ENCODE results near the gene PRELID2.

PRELID2 gene

GRCh38 chr5:145780982-145781381, 54.2 kb downstream of the PRELID2 start:
- no peak for TF ChIP-seq CTCF (IDR thresholded peaks at IDR 0.05)
- H3K9me3 ChIP-seq: no peaks in the 10 kb centered on the region
- H3K4me3 ChIP-seq (ENCODE audit: low read depth in 1 of 2, low read length in 1 of 2): no peak overlapping the region
- H3K27ac ChIP-seq: no peak overlapping the region
- H3K4me1 ChIP-seq (ENCODE audit: control insufficient read depth in 1 of 2, insufficient read depth in 1 of 2, low read depth in 1 of 2, low read length in 1 of 2): no peaks in the 10 kb centered on the region
- H3K36me3 ChIP-seq: no peaks in the 10 kb centered on the region
- H3K27me3 ChIP-seq: no peaks in the 10 kb centered on the region

- Histone ChIP-seq H3K4me3 (ENCODE audit: low read depth in 1 of 2, low read length in 1 of 2) (no peak overlapping the region), H3K27ac (no peak overlapping the region), H3K36me3 (no peaks in the 10 kb centered on the region), H3K27me3 (no peaks in the 10 kb centered on the region), H3K4me1 (ENCODE audit: control insufficient read depth in 1 of 2, insufficient read depth in 1 of 2, low read depth in 1 of 2, low read length in 1 of 2) (no peaks in the 10 kb centered on the region), H3K9me3 (no peaks in the 10 kb centered on the region)
- TF ChIP-seq CTCF (IDR thresholded peaks at IDR 0.05): no peak
These were observed 56.8 kb downstream of the PRELID2 start for GRCh38 chr5:145778144-145778900.

- Histone ChIP-seq H3K27me3 (no peaks in the 10 kb centered on the region), H3K9me3 (no peaks in the 10 kb centered on the region), H3K36me3 (no peaks in the 10 kb centered on the region), H3K4me1 (ENCODE audit: control insufficient read depth in 1 of 2, insufficient read depth in 1 of 2, low read depth in 1 of 2, low read length in 1 of 2) (no peaks in the 10 kb centered on the region), H3K27ac (no peak overlapping the region), H3K4me3 (ENCODE audit: low read depth in 1 of 2, low read length in 1 of 2) (no peak overlapping the region)
- no peak for TF ChIP-seq CTCF (IDR thresholded peaks at IDR 0.05)
These were observed 57.6 kb downstream of the PRELID2 start for GRCh38 chr5:145777445-145778063.

GRCh38 chr5:145776886-145777285, 58.3 kb downstream of the PRELID2 start:
- no peak for TF ChIP-seq CTCF (IDR thresholded peaks at IDR 0.05)
- Histone ChIP-seq H3K27me3 (no peaks in the 10 kb centered on the region), H3K36me3 (no peaks in the 10 kb centered on the region), H3K4me1 (ENCODE audit: control insufficient read depth in 1 of 2, insufficient read depth in 1 of 2, low read depth in 1 of 2, low read length in 1 of 2) (no peaks in the 10 kb centered on the region), H3K27ac (no peak overlapping the region), H3K4me3 (ENCODE audit: low read depth in 1 of 2, low read length in 1 of 2) (no peak overlapping the region), H3K9me3 (no peaks in the 10 kb centered on the region)

GRCh38 chr5:145775893-145776444, 59.2 kb downstream of the PRELID2 start:
- Histone ChIP-seq H3K9me3 (no peaks in the 10 kb centered on the region), H3K27ac (no peak overlapping the region), H3K4me1 (ENCODE audit: control insufficient read depth in 1 of 2, insufficient read depth in 1 of 2, low read depth in 1 of 2, low read length in 1 of 2) (no peaks in the 10 kb centered on the region), H3K4me3 (ENCODE audit: low read depth in 1 of 2, low read length in 1 of 2) (no peak overlapping the region), H3K36me3 (no peaks in the 10 kb centered on the region), H3K27me3 (no peaks in the 10 kb centered on the region)
- no peak for TF ChIP-seq CTCF (IDR thresholded peaks at IDR 0.05)

Measured in neutrophil (primary cell).